ENCODE results near the gene SEC24A. TPM values are rescaled to one million over a fixed set of nuclear protein-coding genes. Genes with fewer than 3 reads are reported as not detected.

The SEC24A gene
- total RNA-seq, 1 experiment from 2014 or later, result 30.4 TPM

DNA sequence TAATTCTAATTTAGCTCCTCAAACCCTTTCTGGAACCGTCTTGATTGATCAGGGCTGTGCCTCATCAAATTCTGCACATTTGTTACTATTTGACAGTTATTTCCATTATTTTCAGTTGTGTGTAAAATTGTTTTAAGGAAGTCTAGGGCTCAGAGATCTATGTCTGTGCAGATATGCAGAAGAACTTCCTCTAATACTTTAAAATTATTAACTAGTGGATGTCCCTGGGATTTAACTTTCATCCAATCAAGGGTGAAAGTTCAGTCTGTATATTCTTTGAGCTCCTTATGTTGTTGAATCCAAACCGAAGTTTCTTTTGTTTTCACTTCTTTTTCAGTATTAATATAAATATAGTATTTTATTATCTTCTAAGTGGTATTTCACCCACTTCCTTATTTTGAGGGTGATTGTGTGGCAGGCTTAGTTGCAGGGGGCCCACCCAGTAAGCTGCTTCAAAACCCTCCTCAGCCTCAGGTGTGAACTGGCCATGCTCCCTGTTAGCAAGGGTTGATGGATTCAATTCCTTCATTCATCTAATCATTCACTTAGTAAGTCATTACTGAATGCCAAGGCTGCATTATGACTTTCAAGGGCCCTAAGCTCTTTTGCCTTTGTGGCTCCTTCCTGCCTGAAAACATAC, 87.7 kb downstream of the SEC24A start:
- no peaks in the 10 kb centered on the region for H3K27me3 ChIP-seq (ENCODE audit: insufficient read depth, low read length)
- no peak overlapping the region for H2AK5ac ChIP-seq (ENCODE audit: insufficient read length, low read length)
- no peaks in the 10 kb centered on the region for H3K4me1 ChIP-seq (ENCODE audit: insufficient read depth, low read length)
- H3K14ac ChIP-seq (ENCODE audit: insufficient read depth, low read length), result no peak overlapping the region
- no peak overlapping the region for H3K23ac ChIP-seq (ENCODE audit: insufficient read length, low read depth, low read length)
- Mint-ChIP-seq H3K4me1 (peaks cover 14 to 18% of the 10 kb centered on the region in 2 experiments), H3K9me3 (no peaks in the 10 kb centered on the region), H3K27me3 (ENCODE audit: low read depth) (no peaks in the 10 kb centered on the region), H3K36me3 (ENCODE audit: insufficient read depth in 1 of 3, low read depth in 3 of 3) (peaks cover 4 to 6% (median 5%) of the 10 kb centered on the region in 3 experiments; a peak in 5 of 7 replicates), H3K4me3 (no peak overlapping the region), H3K27ac (no peak overlapping the region)
- peaks cover 7% of the 10 kb centered on the region for H3K23me2 ChIP-seq (ENCODE audit: insufficient read length, low read depth, low read length, poor library complexity, severe bottlenecking)
- no CpG with 5 or more reads among the region's 2 CpGs for WGBS (ENCODE audit: extremely low coverage, insufficient read length, low lambda C conversion rate)
- peaks cover 4% of the 10 kb centered on the region for H3K79me1 ChIP-seq (ENCODE audit: insufficient read depth, low read depth, low read length, poor library complexity, severe bottlenecking)
- peaks cover 2% of the 10 kb centered on the region; the same call in 1 of the 2 replicates for H3K79me2 ChIP-seq (ENCODE audit: insufficient read depth, low read length)
- no peak overlapping the region for H3K27ac ChIP-seq (ENCODE audit: insufficient read length, low read depth, low read length)
- H2BK20ac ChIP-seq (ENCODE audit: low read depth, low read length, poor library complexity, severe bottlenecking), result no peak overlapping the region
- H2BK15ac ChIP-seq (ENCODE audit: low read depth, low read length), result no peak overlapping the region
- H2BK12ac ChIP-seq (ENCODE audit: insufficient read length, low read depth, low read length), result no peak overlapping the region
- no peak overlapping the region for H3K9ac ChIP-seq (ENCODE audit: extremely low read depth, insufficient read length, low read length)
- no peak overlapping the region for H2BK5ac ChIP-seq (ENCODE audit: insufficient read length, low read length)
- H4K20me1 ChIP-seq (ENCODE audit: control insufficient read depth, insufficient read depth, insufficient read length), result no peaks in the 10 kb centered on the region
- no peak overlapping the region for H3K18ac ChIP-seq (ENCODE audit: insufficient read length, low read depth, low read length)
- no peak overlapping the region for H2BK120ac ChIP-seq (ENCODE audit: low read depth, low read length, poor library complexity, severe bottlenecking)
- H3K4me2 ChIP-seq (ENCODE audit: insufficient read depth, insufficient read length, low read length), result no peak overlapping the region
- H3K56ac ChIP-seq (ENCODE audit: insufficient read length, low read depth, low read length), result no peak overlapping the region
- H3K9me3 ChIP-seq (ENCODE audit: control insufficient read depth, low read depth, low read length), result no peaks in the 10 kb centered on the region
- no peak overlapping the region for H2AFZ ChIP-seq (ENCODE audit: low read length)
- H3T11ph ChIP-seq (ENCODE audit: low read length), result no peak overlapping the region
- H4K8ac ChIP-seq (replicated peaks; ENCODE audit: insufficient read length, low read depth, low read length), result no peak overlapping the region
- no peak overlapping the region for H4K91ac ChIP-seq (ENCODE audit: insufficient read length, low read depth, low read length)
- no peak overlapping the region for H3K4ac ChIP-seq (ENCODE audit: low read depth, low read length)
- TF ChIP-seq, protein P1, sequence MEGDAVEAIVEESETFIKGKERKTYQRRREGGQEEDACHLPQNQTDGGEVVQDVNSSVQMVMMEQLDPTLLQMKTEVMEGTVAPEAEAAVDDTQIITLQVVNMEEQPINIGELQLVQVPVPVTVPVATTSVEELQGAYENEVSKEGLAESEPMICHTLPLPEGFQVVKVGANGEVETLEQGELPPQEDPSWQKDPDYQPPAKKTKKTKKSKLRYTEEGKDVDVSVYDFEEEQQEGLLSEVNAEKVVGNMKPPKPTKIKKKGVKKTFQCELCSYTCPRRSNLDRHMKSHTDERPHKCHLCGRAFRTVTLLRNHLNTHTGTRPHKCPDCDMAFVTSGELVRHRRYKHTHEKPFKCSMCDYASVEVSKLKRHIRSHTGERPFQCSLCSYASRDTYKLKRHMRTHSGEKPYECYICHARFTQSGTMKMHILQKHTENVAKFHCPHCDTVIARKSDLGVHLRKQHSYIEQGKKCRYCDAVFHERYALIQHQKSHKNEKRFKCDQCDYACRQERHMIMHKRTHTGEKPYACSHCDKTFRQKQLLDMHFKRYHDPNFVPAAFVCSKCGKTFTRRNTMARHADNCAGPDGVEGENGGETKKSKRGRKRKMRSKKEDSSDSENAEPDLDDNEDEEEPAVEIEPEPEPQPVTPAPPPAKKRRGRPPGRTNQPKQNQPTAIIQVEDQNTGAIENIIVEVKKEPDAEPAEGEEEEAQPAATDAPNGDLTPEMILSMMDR (conservative IDR thresholded peaks at IDR 0.05), result no peak
- H4K5ac ChIP-seq (ENCODE audit: insufficient read length, low read depth, low read length), result no peak overlapping the region
- no peak for DNase-seq
